OCI-LY1 (cell line): ENCODE data around the gene AKAP8L.

Experiments used
- EZH2 ChIP-seq: fragments of 200-600 bp; sonication (generic), shearing (Covaris generic); IDR thresholded peaks from 2 replicates; pipeline ENCODE4 v1.8.0; 2017; ENCODE audit warnings: borderline replicate concordance, mixed run types, mild to moderate bottlenecking, antibody characterized with exemption, low read length, moderate library complexity, mixed read lengths
- TF ChIP-seq, protein P1 (sequence below): fragments of 200-600 bp; sonication (generic), shearing (Covaris generic); IDR thresholded peaks from 2 replicates; pipeline ENCODE4 v1.5.1; 2017; ENCODE audit warnings: mild to moderate bottlenecking, antibody characterized with exemption, low read length, moderate library complexity, mixed read lengths

DNA sequence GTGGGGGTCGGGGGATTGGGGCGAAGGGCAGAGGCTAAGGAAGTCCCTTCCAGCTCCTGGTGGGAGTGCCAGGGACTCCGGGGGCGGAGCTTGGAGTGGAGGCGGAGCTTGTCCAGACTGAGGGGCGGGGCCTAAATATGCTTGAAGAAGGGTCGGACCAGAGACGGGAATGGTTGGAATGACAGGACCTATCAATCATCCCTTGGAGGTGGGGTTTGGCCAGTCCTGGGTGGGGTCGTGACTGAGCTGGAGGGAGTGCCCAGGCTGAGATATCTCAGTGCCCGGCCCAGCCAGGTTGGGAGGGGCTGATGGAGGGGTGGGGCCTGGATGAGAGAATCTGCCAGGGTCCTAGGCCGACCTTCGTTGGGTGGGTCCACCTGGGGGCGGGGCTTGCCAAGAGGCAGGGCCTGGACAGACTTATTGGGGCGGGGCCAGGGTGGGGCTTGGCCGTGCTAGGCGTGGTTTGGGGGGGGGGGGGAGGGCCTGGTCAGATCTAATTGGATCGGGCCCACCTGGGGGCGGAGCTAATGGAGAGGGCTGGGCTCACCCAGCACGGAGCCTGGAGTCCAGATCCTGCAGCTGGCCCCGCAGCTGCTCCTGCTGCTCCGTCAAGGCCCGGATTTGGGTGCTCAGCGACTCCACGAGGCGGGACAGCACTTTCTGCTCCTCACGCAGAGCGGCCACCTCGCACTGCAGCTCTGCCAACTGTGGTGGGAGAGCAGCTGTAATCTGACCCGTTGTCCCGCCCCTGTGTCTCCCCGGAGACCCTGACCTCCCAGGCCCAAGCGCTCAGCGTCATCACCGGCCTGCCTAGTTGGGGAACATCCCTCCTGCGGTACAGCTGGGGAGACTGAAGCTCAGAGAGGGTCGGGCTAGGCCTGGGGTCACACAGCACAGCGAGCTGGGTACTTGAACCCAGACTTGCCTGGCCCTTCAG lies 33.6 kb upstream of the AKAP8L start:
- TF ChIP-seq, protein P1, sequence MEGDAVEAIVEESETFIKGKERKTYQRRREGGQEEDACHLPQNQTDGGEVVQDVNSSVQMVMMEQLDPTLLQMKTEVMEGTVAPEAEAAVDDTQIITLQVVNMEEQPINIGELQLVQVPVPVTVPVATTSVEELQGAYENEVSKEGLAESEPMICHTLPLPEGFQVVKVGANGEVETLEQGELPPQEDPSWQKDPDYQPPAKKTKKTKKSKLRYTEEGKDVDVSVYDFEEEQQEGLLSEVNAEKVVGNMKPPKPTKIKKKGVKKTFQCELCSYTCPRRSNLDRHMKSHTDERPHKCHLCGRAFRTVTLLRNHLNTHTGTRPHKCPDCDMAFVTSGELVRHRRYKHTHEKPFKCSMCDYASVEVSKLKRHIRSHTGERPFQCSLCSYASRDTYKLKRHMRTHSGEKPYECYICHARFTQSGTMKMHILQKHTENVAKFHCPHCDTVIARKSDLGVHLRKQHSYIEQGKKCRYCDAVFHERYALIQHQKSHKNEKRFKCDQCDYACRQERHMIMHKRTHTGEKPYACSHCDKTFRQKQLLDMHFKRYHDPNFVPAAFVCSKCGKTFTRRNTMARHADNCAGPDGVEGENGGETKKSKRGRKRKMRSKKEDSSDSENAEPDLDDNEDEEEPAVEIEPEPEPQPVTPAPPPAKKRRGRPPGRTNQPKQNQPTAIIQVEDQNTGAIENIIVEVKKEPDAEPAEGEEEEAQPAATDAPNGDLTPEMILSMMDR, result no peak
- no peak for TF ChIP-seq EZH2
